Measurements from ENCODE around the gene TTI1. TPM values are rescaled to one million over a fixed set of nuclear protein-coding genes. Genes with fewer than 3 reads are reported as not detected.

TTI1 gene
- total and polyA plus RNA-seq, 2 of the 13 experiments (the other 11 are each of a cell fraction or from before 2014, with no cell fraction given) = 22.9 to 39.8 TPM

- DNase-seq (ENCODE audit: low spot score) (no peak), FAIRE-seq (no peak), ATAC-seq (no peak)
- no peak overlapping the region for H3K9ac ChIP-seq (ENCODE audit: insufficient read depth, low read depth, low read length)
- ChIA-PET CTCF (ENCODE audit: low intra/inter-chr PET ratio, low total read pairs) (no interaction called here), POLR2A (no interaction called here)
- BruUV-seq (replicated peaks) = no TSS peak
- intact Hi-C loops (cut with micrococcal nuclease; ENCODE audit: unreplicated experiment) = no loop called here
- H3K79me2 ChIP-seq (ENCODE audit: insufficient read depth, low read length) = no peaks in the 10 kb centered on the region
- H3K4me2 ChIP-seq (ENCODE audit: low read depth, low read length) = no peak overlapping the region
- no peaks in the 10 kb centered on the region for H4K20me1 ChIP-seq (ENCODE audit: insufficient read depth, low read length)
- no peaks in the 10 kb centered on the region for H3K9me3 ChIP-seq (ENCODE audit: low read length)
- H3K4me1 ChIP-seq (ENCODE audit: insufficient read depth, low read length) = no peaks in the 10 kb centered on the region
- no peak overlapping the region for H3K4me3 ChIP-seq (replicated peaks in 1 of 3; ENCODE audit: insufficient read depth in 1 of 3, low read depth in 2 of 3, low read length in 3 of 3)
- in situ Hi-C loops (cut with HindIII; ENCODE audit: extremely low pct_ligation_motif_present, low pct_unique_long_range_greater_than_20kb) = no loop called here
- TF ChIP-seq ZNF883 (CRISPR knock-in tag; IDR thresholded peaks at IDR 0.05; ENCODE audit: not compliant biosample characterization) (peak; percentile 35), ZNF563 (CRISPR knock-in tag; IDR thresholded peaks at IDR 0.05) (no peak)
- no peak overlapping the region for H2AFZ ChIP-seq (ENCODE audit: low read length)
- H3K27ac ChIP-seq (ENCODE audit: extremely low read length, insufficient read depth, low read length) = no peak overlapping the region
- H3K36me3 ChIP-seq (replicated peaks in 1 of 2; ENCODE audit: control insufficient read depth in 1 of 2, insufficient read depth in 2 of 2, low read length in 2 of 2) = no peaks in the 10 kb centered on the region
- H3K27me3 ChIP-seq (ENCODE audit: control insufficient read depth in 1 of 2, insufficient read depth in 2 of 2, low read length in 2 of 2) = no peaks in the 10 kb centered on the region
Observed at GRCh38 chr20:37970856-37971245, 62.4 kb downstream of the TTI1 start.

- BruUV-seq (replicated peaks) = no TSS peak
- Histone ChIP-seq H2AFZ (ENCODE audit: low read length) (no peak overlapping the region), H3K4me1 (ENCODE audit: insufficient read depth, low read length) (no peaks in the 10 kb centered on the region), H3K27me3 (ENCODE audit: control insufficient read depth in 1 of 2, insufficient read depth in 2 of 2, low read length in 2 of 2) (no peaks in the 10 kb centered on the region), H3K9ac (ENCODE audit: insufficient read depth, low read depth, low read length) (no peak overlapping the region), H3K27ac (ENCODE audit: extremely low read length, insufficient read depth, low read length) (no peak overlapping the region), H4K20me1 (ENCODE audit: insufficient read depth, low read length) (no peaks in the 10 kb centered on the region), H3K4me3 (replicated peaks in 1 of 3; ENCODE audit: insufficient read depth in 1 of 3, low read depth in 2 of 3, low read length in 3 of 3) (no peak overlapping the region), H3K79me2 (ENCODE audit: insufficient read depth, low read length) (no peaks in the 10 kb centered on the region), H3K4me2 (ENCODE audit: low read depth, low read length) (no peak overlapping the region), H3K36me3 (replicated peaks in 1 of 2; ENCODE audit: control insufficient read depth in 1 of 2, insufficient read depth in 2 of 2, low read length in 2 of 2) (no peaks in the 10 kb centered on the region), H3K9me3 (ENCODE audit: low read length) (no peaks in the 10 kb centered on the region)
- ATAC-seq (no peak), DNase-seq (ENCODE audit: low spot score) (no peak), FAIRE-seq (no peak)
- intact Hi-C loops (cut with micrococcal nuclease; ENCODE audit: unreplicated experiment) = no loop called here
- ChIA-PET CTCF (ENCODE audit: low intra/inter-chr PET ratio, low total read pairs) (no interaction called here), POLR2A (no interaction called here)
- in situ Hi-C loops (cut with HindIII; ENCODE audit: extremely low pct_ligation_motif_present, low pct_unique_long_range_greater_than_20kb) = no loop called here
- 80% methylated on average over 7 of the region's 7 CpGs for WGBS (ENCODE audit: low lambda C conversion rate)
- TF ChIP-seq TMF1 (CRISPR knock-in tag; IDR thresholded peaks at IDR 0.05; ENCODE audit: low read depth) = no peak
- no peak for TF ChIP-seq ZNF326 (CRISPR knock-in tag; IDR thresholded peaks at IDR 0.05; ENCODE audit: borderline replicate concordance)
- TF ChIP-seq THAP8 (CRISPR knock-in tag; IDR thresholded peaks at IDR 0.05; ENCODE audit: borderline replicate concordance) = no peak
- TF ChIP-seq HIVEP1 (CRISPR knock-in tag; IDR thresholded peaks at IDR 0.05) = no peak
- TF ChIP-seq ZNF709 (CRISPR knock-in tag; IDR thresholded peaks at IDR 0.05) = no peak
- no peak for TF ChIP-seq ZNF772 (CRISPR knock-in tag; IDR thresholded peaks at IDR 0.05)
- TF ChIP-seq FOXO4 (CRISPR knock-in tag; conservative IDR thresholded peaks at IDR 0.05) = no peak
- TF ChIP-seq ZNF839 (CRISPR knock-in tag; IDR thresholded peaks at IDR 0.05; ENCODE audit: borderline replicate concordance) = no peak
- no peak for TF ChIP-seq ZNF75D (CRISPR knock-in tag; IDR thresholded peaks at IDR 0.05; ENCODE audit: borderline replicate concordance)
- TF ChIP-seq E2F1 (CRISPR knock-in tag; IDR thresholded peaks at IDR 0.05) = no peak
- no peak for TF ChIP-seq SRSF1 (optimal IDR thresholded peaks at IDR 0.05; ENCODE audit: low read depth, low read length)
- TF ChIP-seq RBFOX2 (IDR thresholded peaks at IDR 0.05; ENCODE audit: low read depth, low read length) = no peak
- no peak for TF ChIP-seq ZNF619 (CRISPR knock-in tag; IDR thresholded peaks at IDR 0.05)
Observed at GRCh38 chr20:37969949-37970855, 63.1 kb downstream of the TTI1 start.

All from HepG2 (cell line).